HG03280 (cell line): ENCODE measurements around the gene STPG3.
"Not testable (repeated sequence)": the region's sequence is repeated elsewhere in the genome, so short reads cannot be mapped to it uniquely, and the experiment has no call there.

Experiments
- ATAC-seq: cut with Tn5 transposase; IDR thresholded peaks from one replicate; pipeline ENCODE4 v1.9.1; 2021; ENCODE audit warnings: mild to moderate bottlenecking, moderate library complexity; ENCODE audit not compliant: unreplicated experiment

Gene STPG3

GRCh38 chr9:137232510-137232909 is 18.6 kb upstream of the STPG3 start:
- ATAC-seq = no peak

GRCh38 chr9:137233143-137233980 is 17.7 kb upstream of the STPG3 start:
- no peak for ATAC-seq

GRCh38 chr9:137234055-137234697 is 16.9 kb upstream of the STPG3 start:
- ATAC-seq = no peak

GRCh38 chr9:137234758-137235423 is 16.2 kb upstream of the STPG3 start:
- no peak for ATAC-seq

GRCh38 chr9:137235424-137236237 is 15.5 kb upstream of the STPG3 start:
- no peak for ATAC-seq

GRCh38 chr9:137236238-137236935 is 14.7 kb upstream of the STPG3 start:
- ATAC-seq = no peak

GRCh38 chr9:137236936-137237421 is 14.1 kb upstream of the STPG3 start:
- no peak for ATAC-seq

GRCh38 chr9:137237759-137238726 is 13.0 kb upstream of the STPG3 start:
- no peak for ATAC-seq

- not testable (repeated sequence) for ATAC-seq
Observed at GRCh38 chr9:137239541-137240200, 11.4 kb upstream of the STPG3 start.

- peak; percentile 20 for ATAC-seq
Observed at GRCh38 chr9:137240318-137240840, 10.7 kb upstream of the STPG3 start.

GRCh38 chr9:137240841-137241489 is 10.1 kb upstream of the STPG3 start, which contains the start of gene TUBB4B:
TSS of gene TUBB4B (plus strand) at chr9:137241287. CDS start at chr9:137241361, 74 bp downstream.
- ATAC-seq = peak; percentile 78

- peak; percentile 1 for ATAC-seq
Observed at GRCh38 chr9:137241490-137242268, 9.4 kb upstream of the STPG3 start.

GRCh38 chr9:137242269-137243203 is 8.6 kb upstream of the STPG3 start:
- no peak for ATAC-seq

GRCh38 chr9:137243266-137243625 is 7.8 kb upstream of the STPG3 start:
- ATAC-seq = not testable (repeated sequence)

GRCh38 chr9:137243626-137244485 is 7.2 kb upstream of the STPG3 start:
- no peak for ATAC-seq
